ENCODE data around the gene GREB1. TPM values are rescaled to one million over a fixed set of nuclear protein-coding genes. Genes with fewer than 3 reads are reported as not detected.

GREB1 gene
- total RNA-seq, 1 experiment from 2014 or later, result 0.62 TPM

DNA sequence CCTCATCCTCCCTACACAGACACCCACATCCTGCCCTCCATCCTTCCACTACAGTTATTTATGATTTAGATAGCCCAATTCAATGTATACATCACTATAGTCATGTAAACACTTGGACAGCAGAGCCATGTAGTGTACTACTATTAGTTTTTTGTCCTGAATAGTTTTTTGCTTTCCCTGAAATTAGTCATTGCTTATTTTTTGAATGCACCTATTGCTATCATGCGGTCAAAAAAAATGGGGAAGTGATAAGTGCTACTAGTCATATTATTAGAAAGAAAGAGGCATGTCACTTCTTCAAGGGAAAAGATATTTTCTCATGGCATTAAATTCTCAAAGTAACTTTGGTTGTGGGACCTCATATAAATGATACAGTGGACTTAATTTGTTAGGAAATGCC is 6.8 kb upstream of the GREB1 start:
- H2AFZ ChIP-seq (ENCODE audit: low read length), result no peak overlapping the region
- intact Hi-C loops (cut with micrococcal nuclease), result no loop called here
- no peaks in the 10 kb centered on the region for H3K9me3 ChIP-seq (ENCODE audit: low read length)
- H3K27me3 ChIP-seq (ENCODE audit: low read length), result peaks cover 46% of the 10 kb centered on the region
- ATAC-seq, result no peak
- H3K4me3 ChIP-seq (ENCODE audit: low read length), result no peak overlapping the region
- no peak overlapping the region for H3K9ac ChIP-seq (ENCODE audit: low read length)
- H3F3A ChIP-seq (ENCODE audit: low read length, unreplicated experiment), result no peaks in the 10 kb centered on the region
- H3K79me2 ChIP-seq (ENCODE audit: low read length), result no peaks in the 10 kb centered on the region
- ChIA-PET CTCF (no interaction called here), POLR2A (ENCODE audit: unreplicated experiment) (no interaction called here)
- H3K36me3 ChIP-seq (ENCODE audit: low read depth, low read length), result no peaks in the 10 kb centered on the region
- H3K4me2 ChIP-seq (ENCODE audit: low read length), result no peak overlapping the region
- no peak overlapping the region for H3K27ac ChIP-seq (ENCODE audit: low read length)
- H4K20me1 ChIP-seq (ENCODE audit: low read length), result no peaks in the 10 kb centered on the region
- BruUV-seq (replicated peaks), result no TSS peak
- H3K4me1 ChIP-seq (ENCODE audit: insufficient read depth, low read length), result no peaks in the 10 kb centered on the region
- no peak for DNase-seq
- no peaks in the 10 kb centered on the region for H3K9me2 ChIP-seq (replicated peaks; ENCODE audit: low read length)
- TF ChIP-seq EZH2phosphoT487 (IDR thresholded peaks at IDR 0.05; ENCODE audit: borderline replicate concordance, low read length) (no peak), EZH2 (IDR thresholded peaks at IDR 0.05; ENCODE audit: low read length, unreplicated experiment) (no peak)
- TF ChIP-seq, protein P1, sequence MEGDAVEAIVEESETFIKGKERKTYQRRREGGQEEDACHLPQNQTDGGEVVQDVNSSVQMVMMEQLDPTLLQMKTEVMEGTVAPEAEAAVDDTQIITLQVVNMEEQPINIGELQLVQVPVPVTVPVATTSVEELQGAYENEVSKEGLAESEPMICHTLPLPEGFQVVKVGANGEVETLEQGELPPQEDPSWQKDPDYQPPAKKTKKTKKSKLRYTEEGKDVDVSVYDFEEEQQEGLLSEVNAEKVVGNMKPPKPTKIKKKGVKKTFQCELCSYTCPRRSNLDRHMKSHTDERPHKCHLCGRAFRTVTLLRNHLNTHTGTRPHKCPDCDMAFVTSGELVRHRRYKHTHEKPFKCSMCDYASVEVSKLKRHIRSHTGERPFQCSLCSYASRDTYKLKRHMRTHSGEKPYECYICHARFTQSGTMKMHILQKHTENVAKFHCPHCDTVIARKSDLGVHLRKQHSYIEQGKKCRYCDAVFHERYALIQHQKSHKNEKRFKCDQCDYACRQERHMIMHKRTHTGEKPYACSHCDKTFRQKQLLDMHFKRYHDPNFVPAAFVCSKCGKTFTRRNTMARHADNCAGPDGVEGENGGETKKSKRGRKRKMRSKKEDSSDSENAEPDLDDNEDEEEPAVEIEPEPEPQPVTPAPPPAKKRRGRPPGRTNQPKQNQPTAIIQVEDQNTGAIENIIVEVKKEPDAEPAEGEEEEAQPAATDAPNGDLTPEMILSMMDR (conservative IDR thresholded peaks at IDR 0.05; ENCODE audit: low read depth, low read length), result no peak

DNA sequence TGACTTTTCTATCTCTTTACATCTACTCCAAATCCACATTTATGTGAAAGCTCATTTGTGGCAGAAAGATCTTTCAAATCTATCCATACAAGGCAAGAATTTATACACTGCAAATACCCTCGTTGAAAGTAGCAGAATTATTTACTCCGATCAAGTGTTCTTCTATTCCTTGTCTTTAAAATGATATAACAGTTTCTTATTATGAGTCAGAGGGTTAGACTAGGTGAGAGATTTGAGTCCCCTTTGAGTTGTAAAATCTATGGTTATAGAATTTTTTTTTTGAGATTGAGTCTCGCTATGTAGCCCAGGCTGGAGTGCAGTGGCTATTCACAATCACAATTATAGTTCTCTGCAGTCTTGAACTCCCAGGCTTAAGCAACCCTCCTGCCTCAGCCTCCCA is 5.6 kb upstream of the GREB1 start:
- intact Hi-C loops (cut with micrococcal nuclease), result no loop called here
- DNase-seq, result no peak
- H3K27me3 ChIP-seq (ENCODE audit: low read length), result peaks cover 58% of the 10 kb centered on the region
- H3K27ac ChIP-seq (ENCODE audit: low read length), result no peak overlapping the region
- H4K20me1 ChIP-seq (ENCODE audit: low read length), result no peaks in the 10 kb centered on the region
- no peak for ATAC-seq
- H3K4me3 ChIP-seq (ENCODE audit: low read length), result no peak overlapping the region
- no peaks in the 10 kb centered on the region for H3K36me3 ChIP-seq (ENCODE audit: low read depth, low read length)
- H3K9ac ChIP-seq (ENCODE audit: low read length), result no peak overlapping the region
- ChIA-PET CTCF (no interaction called here), POLR2A (ENCODE audit: unreplicated experiment) (no interaction called here)
- H3K9me3 ChIP-seq (ENCODE audit: low read length), result no peaks in the 10 kb centered on the region
- TF ChIP-seq EZH2phosphoT487 (IDR thresholded peaks at IDR 0.05; ENCODE audit: borderline replicate concordance, low read length), result no peak
- H3K9me2 ChIP-seq (replicated peaks; ENCODE audit: low read length), result no peaks in the 10 kb centered on the region
- no TSS peak for BruUV-seq (replicated peaks)
- no peaks in the 10 kb centered on the region for H3F3A ChIP-seq (ENCODE audit: low read length, unreplicated experiment)
- H3K4me1 ChIP-seq (ENCODE audit: insufficient read depth, low read length), result no peaks in the 10 kb centered on the region
- no peak overlapping the region for H2AFZ ChIP-seq (ENCODE audit: low read length)
- H3K79me2 ChIP-seq (ENCODE audit: low read length), result no peaks in the 10 kb centered on the region
- no peak overlapping the region for H3K4me2 ChIP-seq (ENCODE audit: low read length)

DNA sequence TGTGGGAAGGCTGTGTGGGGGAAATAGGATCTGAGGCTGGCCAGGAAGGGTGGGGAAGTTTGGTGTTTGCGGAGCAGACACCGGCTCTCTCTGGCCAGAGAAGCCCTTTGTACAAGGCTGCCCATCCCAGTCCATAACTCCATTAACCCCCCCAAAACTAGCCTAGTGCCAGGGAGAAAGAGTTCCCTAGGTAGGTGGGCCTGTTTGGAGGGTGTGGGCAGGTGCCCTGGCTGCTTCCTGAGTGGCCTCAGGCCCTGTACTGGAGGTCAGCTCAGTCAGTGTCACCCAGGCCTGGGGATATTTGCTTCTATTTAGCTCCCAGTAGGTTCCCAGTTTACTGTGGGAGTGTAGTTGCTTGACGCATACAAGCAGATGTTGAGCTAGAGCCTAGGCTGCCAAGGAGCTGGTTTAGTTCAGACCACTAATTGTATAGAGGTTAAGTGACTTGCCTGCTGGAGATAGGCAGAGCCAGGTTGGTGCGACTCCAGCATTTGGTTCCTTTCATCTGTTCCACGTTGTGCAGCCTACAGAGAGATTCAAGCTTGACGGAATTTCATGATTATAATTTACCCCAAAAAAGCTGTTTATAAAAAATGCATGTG is 2.9 kb upstream of the GREB1 start:
- peaks cover 71% of the 10 kb centered on the region for H3K27me3 ChIP-seq (ENCODE audit: low read length)
- intact Hi-C loops (cut with micrococcal nuclease), result no loop called here
- H3K9me2 ChIP-seq (replicated peaks; ENCODE audit: low read length), result no peaks in the 10 kb centered on the region
- no peaks in the 10 kb centered on the region for H3K79me2 ChIP-seq (ENCODE audit: low read length)
- H3K36me3 ChIP-seq (ENCODE audit: low read depth, low read length), result no peaks in the 10 kb centered on the region
- no peaks in the 10 kb centered on the region for H3K9me3 ChIP-seq (ENCODE audit: low read length)
- no peak for TF ChIP-seq EZH2 (IDR thresholded peaks at IDR 0.05; ENCODE audit: low read length, unreplicated experiment)
- no peak for TF ChIP-seq EZH2phosphoT487 (IDR thresholded peaks at IDR 0.05; ENCODE audit: borderline replicate concordance, low read length)
- TF ChIP-seq, protein P1 (conservative IDR thresholded peaks at IDR 0.05; ENCODE audit: low read depth, low read length), result no peak
- POLR2A ChIA-PET (ENCODE audit: unreplicated experiment), result no interaction called here
- no peak overlapping the region for H2AFZ ChIP-seq (ENCODE audit: low read length)
- no peak overlapping the region for H3K4me3 ChIP-seq (ENCODE audit: low read length)
- H3K4me2 ChIP-seq (ENCODE audit: low read length), result no peak overlapping the region
- no TSS peak for BruUV-seq (replicated peaks)
- DNase-seq (no peak), ATAC-seq (no peak)
- no peak overlapping the region for H3K27ac ChIP-seq (ENCODE audit: low read length)
- no peaks in the 10 kb centered on the region for H4K20me1 ChIP-seq (ENCODE audit: low read length)
- H3F3A ChIP-seq (ENCODE audit: low read length, unreplicated experiment), result no peaks in the 10 kb centered on the region
- CTCF ChIA-PET, result no interaction called here
- H3K9ac ChIP-seq (ENCODE audit: low read length), result no peak overlapping the region
- no peaks in the 10 kb centered on the region for H3K4me1 ChIP-seq (ENCODE audit: insufficient read depth, low read length)
